ENCODE data around the gene CSNK1D. TPM values are rescaled to one million over a fixed set of nuclear protein-coding genes. Genes with fewer than 3 reads are reported as not detected.

The CSNK1D gene
- total and polyA plus RNA-seq, 4 donors: 72.7 to 160 (median 123) TPM

GRCh38 chr17:82200135-82200534 is 73.4 kb downstream of the CSNK1D start:
- H3K27ac ChIP-seq (ENCODE audit: low read depth in 1 of 2, low read length in 1 of 2): no peak overlapping the region
- no peak for ATAC-seq (ENCODE audit: insufficient read depth, low FRiP score)
- 88 to 89% methylated on average over 17 of the region's 17 CpGs for WGBS, 2 donors
- no peaks in the 10 kb centered on the region for H3K9me3 ChIP-seq (ENCODE audit: control insufficient read depth in 4 of 4, insufficient read depth in 3 of 4, low read length in 3 of 4)
- no peak overlapping the region for H3K9ac ChIP-seq (ENCODE audit: insufficient read depth in 1 of 2, low read length in 2 of 2)
- H3K4me1 ChIP-seq (ENCODE audit: control insufficient read depth in 5 of 5, insufficient read depth in 5 of 5, low read length in 5 of 5): peaks cover 0 to 8% (median 0%) of the 10 kb centered on the region in 5 donors
- peaks cover 0 to 26% (median 20%) of the 10 kb centered on the region in 4 donors for H3K36me3 ChIP-seq (ENCODE audit: control insufficient read depth in 4 of 4, insufficient read depth in 4 of 4, low read length in 4 of 4)
- no peaks in the 10 kb centered on the region for H3K27me3 ChIP-seq (ENCODE audit: control insufficient read depth in 3 of 3, insufficient read depth in 3 of 3, low read length in 2 of 3)
- H3K4me3 ChIP-seq: no peak overlapping the region
- no peak for TF ChIP-seq CTCF (IDR thresholded peaks at IDR 0.05; ENCODE audit: control extremely low read depth, extremely low read depth)
- DNase-seq: no peak

- no peak for DNase-seq
- WGBS, 2 donors: 93 to 95% methylated on average over 12 of the region's 12 CpGs
- no peak for TF ChIP-seq CTCF (IDR thresholded peaks at IDR 0.05; ENCODE audit: control extremely low read depth, extremely low read depth)
- no peak overlapping the region for H3K9ac ChIP-seq (ENCODE audit: insufficient read depth in 1 of 2, low read length in 2 of 2)
- peaks cover 0 to 30% (median 22%) of the 10 kb centered on the region in 4 donors for H3K36me3 ChIP-seq (ENCODE audit: control insufficient read depth in 4 of 4, insufficient read depth in 4 of 4, low read length in 4 of 4)
- no peak overlapping the region for H3K27ac ChIP-seq (ENCODE audit: low read depth in 1 of 2, low read length in 1 of 2)
- peaks cover 0 to 8% (median 0%) of the 10 kb centered on the region in 5 donors for H3K4me1 ChIP-seq (ENCODE audit: control insufficient read depth in 5 of 5, insufficient read depth in 5 of 5, low read length in 5 of 5)
- no peak for ATAC-seq (ENCODE audit: insufficient read depth, low FRiP score)
- H3K9me3 ChIP-seq (ENCODE audit: control insufficient read depth in 4 of 4, insufficient read depth in 3 of 4, low read length in 3 of 4): no peaks in the 10 kb centered on the region
- H3K27me3 ChIP-seq (ENCODE audit: control insufficient read depth in 3 of 3, insufficient read depth in 3 of 3, low read length in 2 of 3): no peaks in the 10 kb centered on the region
- no peak overlapping the region for H3K4me3 ChIP-seq
Observed at GRCh38 chr17:82199496-82199895, 74.0 kb downstream of the CSNK1D start.

- Histone ChIP-seq H3K4me3 (no peak overlapping the region), H3K9me3 (ENCODE audit: control insufficient read depth in 4 of 4, insufficient read depth in 3 of 4, low read length in 3 of 4) (no peaks in the 10 kb centered on the region), H3K27ac (ENCODE audit: low read depth in 1 of 2, low read length in 1 of 2) (no peak overlapping the region), H3K36me3 (ENCODE audit: control insufficient read depth in 4 of 4, insufficient read depth in 4 of 4, low read length in 4 of 4) (peaks cover 4 to 36% (median 22%) of the 10 kb centered on the region in 4 donors), H3K9ac (ENCODE audit: insufficient read depth in 1 of 2, low read length in 2 of 2) (no peak overlapping the region), H3K4me1 (ENCODE audit: control insufficient read depth in 5 of 5, insufficient read depth in 5 of 5, low read length in 5 of 5) (peaks cover 0 to 8% (median 0%) of the 10 kb centered on the region in 5 donors), H3K27me3 (ENCODE audit: control insufficient read depth in 3 of 3, insufficient read depth in 3 of 3, low read length in 2 of 3) (no peaks in the 10 kb centered on the region)
- no peak for ATAC-seq (ENCODE audit: insufficient read depth, low FRiP score)
- 83 to 97% methylated on average over 4 of the region's 4 CpGs for WGBS, 2 donors
- no peak for DNase-seq
- no peak for TF ChIP-seq CTCF (IDR thresholded peaks at IDR 0.05; ENCODE audit: control extremely low read depth, extremely low read depth)
Observed at GRCh38 chr17:82198092-82198491, 75.4 kb downstream of the CSNK1D start.
